NCI-H82 (cell line): Measurements from ENCODE around the gene RWDD3.

Experiments
- DNase-seq: peaks from one replicate; lab custom pipeline; 2025; lab: John Stamatoyannopoulos, UW

RWDD3 gene, protein sequence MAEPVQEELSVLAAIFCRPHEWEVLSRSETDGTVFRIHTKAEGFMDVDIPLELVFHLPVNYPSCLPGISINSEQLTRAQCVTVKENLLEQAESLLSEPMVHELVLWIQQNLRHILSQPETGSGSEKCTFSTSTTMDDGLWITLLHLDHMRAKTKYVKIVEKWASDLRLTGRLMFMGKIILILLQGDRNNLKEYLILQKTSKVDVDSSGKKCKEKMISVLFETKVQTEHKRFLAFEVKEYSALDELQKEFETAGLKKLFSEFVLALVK

DNA sequence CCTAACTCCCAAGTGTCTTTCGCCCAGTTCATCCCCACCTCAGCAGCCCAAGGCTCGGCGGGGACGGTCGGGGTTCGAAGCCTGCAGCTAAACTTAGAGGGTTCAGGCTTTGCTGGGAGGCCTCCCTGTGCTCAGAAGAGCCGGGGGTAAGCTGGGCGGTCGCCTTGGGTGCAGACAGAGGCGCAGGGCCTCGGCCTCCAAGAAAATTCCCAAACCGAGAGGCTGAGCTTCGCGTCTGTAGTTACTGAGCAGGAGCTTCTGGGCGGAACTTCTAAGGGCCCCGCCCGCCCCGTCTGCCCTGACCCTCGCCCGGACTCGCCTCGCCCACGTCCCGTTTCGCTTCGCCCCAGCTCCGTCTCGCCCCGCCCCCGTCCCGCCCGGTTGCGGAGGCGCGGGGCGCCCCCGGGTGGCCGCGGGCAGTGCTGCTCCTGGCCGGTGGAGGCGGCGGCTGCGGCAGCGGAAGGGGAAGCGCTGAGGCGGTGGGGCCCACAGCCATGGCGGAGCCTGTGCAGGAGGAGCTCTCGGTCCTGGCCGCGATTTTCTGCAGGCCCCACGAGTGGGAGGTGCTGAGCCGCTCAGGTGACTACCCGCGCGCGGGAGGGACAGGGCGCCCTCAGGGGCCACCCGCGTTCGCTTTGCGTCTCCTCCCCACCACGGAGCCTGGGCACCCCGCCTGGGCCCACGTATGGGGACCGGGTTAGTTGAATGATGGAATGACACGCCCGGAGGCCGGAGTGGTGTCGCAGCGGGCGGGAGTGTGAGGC lies at the start of gene RWDD3:
TSS of gene RWDD3 (plus strand) at position 474 of the 764 bp plus-strand sequence. CDS start at position 495, 21 bp downstream.
- peak; percentile 89 for DNase-seq

DNA sequence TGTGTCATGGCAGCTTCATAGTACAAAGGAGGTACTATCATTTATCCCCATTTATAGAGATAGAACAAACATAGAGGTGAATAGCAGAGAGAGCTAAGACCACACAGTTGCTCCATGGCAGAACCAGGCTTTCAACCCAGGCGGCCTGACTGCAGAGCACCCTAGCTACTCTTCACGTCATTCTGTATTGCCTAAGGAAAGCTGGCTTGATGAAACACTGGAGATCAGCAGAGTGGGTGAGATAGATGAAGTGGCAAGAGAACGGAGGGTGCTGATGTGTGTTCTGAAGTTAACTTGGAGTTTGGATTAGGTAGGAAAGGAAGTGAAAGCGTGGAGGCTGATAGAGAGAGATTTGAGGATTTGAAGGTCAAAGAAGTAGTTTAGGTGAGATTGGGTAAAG lies 47.9 kb upstream of the RWDD3 start:
- no peak for DNase-seq

DNA sequence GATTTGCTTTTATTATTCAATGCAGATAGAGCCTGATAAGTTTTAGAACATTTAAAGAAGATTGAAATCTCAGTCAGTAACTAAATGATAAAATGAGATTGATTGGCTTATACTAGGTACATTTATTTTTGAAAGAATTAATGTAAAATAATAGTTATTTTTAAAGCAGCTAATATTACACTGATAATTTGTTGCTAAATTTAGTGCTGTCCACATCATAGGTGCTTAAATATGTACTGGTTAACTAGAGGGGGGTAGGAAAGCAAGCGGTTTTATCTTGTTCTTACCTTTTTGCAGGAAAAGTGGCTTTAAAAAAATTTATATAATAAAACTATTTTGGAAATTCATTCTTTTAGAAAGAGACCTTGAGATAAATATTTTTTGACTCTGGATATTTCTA lies 40.4 kb upstream of the RWDD3 start:
- no peak for DNase-seq

DNA sequence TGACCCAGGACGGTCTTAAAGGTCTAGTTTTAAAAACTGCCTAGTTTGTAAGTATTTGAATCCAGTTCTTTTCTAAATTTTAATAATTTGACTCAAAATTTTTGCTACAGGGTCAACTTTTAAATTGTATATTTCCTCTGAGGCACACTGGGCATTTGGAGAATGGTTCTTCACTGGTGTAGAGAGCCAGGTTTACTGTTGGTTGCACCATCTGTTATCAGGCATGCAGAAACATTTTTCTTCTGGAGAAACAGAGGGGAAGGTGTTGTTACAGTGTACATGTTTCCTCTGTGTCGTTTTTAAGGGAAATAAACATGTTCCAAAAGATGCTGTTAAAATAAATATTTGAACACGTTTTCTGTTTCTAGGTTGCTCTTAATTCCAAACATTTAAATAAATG lies 39.0 kb upstream of the RWDD3 start:
- DNase-seq, result no peak

DNA sequence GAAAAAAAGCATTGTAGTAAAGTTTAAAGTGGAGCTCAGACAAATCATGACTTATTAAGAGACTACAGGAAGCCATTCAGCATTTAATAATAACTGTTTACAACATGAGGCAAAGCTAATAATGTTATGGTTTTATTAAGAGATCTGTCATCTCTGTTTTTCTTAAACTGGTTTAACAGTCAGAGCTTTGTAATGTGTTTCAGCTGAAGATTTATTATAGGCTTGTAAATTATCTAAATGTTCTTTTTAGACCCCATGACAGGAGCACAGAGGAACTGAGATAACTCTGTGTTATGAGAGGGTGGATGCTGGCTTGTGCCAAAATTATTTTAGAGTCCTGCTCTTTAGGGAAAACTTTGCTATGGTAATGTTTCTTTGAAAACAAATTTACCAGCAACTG lies 38.0 kb upstream of the RWDD3 start:
- no peak for DNase-seq

DNA sequence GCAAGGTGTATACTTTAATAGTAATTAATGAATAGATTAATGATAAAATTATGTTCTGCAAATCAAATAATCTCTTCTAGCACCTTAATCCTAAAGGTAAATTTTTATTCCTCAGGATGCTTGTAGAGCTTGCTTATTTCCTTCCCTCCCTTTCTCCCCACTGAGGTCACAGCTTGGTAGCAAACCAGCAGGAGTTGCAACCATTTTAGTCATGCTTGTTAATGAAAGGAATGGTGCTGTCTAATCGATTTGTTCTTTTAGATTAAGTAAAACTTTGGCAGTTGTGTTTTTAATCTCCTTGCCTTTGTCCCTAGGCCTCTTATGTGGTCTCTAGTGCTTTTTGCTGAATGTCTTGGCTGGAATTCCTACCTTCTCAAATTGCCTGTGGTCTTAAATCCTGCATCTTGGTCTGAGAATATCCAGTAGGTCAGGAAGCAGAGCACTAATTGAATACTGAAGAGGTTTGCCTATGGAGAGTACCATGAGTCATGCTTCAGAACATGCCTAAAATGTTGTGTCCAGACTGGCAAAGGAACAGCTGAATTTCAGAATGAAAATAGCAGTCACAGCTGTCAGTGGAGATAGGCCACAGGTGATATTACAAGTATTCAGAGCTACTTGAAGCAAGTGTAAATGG lies 36.3 kb upstream of the RWDD3 start:
- peak; percentile 34 for DNase-seq

DNA sequence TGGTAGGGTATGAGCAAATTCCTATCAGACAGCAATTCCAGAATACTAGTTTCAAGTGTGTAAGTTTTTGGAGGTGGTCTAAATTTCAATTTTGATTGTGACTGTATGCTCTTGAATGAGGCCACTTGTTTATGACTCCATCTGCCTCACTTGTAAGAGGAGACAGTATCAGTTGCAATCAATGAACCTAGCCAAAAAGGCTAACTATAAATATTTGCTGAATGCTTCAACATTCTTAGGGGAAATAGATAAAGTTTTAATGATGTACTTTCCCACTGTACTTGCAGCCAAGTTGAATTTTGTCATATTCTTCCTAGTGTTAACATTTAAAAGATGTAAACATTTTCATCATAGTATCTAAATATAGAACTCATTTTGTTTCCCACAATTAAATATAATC lies 32.1 kb upstream of the RWDD3 start:
- no peak for DNase-seq

DNA sequence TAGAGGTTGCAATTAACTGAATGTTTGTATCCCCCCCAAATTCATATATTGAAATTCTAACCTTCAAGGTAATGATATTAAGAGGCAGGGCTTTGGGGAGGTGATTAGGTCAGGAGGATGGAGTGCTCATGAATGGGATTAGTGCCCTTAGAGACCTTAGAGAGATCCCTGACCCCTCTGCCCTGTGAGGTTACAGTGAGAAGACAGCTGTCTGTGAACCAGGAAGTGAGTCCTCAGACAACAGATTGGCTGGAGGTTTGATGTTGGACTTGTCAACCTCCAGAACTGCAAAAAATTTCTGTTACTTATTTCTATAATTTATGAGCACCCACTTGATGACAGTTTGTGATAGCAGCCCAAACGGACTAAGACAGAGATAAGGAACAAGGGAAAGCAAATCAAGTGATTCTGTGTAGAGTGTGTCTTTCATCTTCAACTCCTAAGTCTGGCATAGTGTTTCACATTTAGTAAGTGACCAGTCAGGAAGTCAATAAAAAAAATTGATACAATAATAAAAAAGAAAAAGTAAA lies 30.0 kb upstream of the RWDD3 start:
- DNase-seq, result no peak

DNA sequence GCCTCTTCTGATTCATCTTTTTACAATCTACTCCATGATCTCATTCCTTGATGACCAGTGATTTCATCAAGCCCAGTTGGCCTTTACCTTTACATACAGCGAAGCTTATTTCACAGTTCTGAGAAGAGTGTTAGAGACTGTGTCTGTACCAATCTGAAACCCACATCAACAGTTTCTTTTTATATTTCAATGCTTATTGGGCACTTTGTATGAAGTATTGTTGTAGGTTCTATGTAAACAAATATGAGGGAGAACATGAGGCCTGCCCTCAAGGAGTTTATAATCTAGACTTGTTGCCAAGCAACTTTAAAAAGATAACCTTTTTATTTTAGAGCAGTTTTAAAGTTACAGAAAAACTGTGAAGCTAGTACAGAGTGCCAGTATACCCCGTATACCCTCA lies 27.5 kb upstream of the RWDD3 start:
- DNase-seq, result no peak

DNA sequence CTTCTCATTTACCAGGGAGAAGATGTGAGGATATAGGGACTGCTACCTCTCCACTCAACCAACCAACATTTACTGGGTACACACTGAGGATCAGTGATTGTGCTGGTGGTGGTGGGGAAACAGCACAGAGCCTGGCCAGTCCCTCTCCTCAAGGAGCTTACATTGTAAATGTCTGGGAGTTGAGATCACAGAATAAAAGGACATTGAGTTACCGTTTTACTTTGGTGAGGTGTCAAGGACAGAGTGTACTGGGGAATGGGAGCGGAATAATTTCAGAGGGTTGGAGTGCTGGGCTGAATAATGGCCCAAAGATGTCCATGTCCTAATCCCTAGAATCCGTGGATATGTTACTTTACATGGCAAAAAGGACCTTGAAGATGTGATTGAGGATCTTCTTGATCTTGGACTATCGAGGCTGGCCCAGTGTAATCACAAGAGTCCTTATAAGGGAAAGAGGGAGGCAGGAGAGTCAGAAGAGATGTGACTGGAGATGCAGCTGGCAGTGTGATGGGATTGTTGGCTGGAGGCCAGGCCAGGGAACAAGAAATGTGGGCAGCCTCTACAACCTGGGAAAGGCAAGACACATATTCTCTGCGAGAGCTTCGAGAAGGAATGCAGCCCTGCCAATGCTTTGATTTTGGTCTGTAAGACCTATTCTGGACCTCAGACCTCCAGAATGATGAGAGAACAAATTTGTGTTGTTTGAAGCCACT lies 26.6 kb upstream of the RWDD3 start:
- peak; percentile 29 for DNase-seq

DNA sequence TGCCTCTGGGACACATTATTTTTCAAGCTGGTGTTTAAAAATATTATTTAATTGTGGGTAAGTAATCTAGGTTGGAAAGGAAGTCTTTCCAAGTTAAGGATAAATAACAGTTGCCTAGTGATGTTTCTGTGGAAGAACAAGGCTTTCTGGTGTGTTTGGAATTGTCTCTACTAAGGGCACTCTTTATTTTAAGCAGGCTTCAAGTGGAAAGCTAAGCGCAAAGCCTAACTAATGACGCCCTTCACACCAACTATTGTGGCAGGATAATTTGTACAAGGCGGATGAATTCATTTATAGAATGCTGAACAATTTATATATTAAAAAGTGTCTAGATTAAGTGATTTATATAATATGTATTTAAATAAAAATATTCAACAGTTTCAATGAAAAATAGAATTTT lies 25.1 kb upstream of the RWDD3 start:
- no peak for DNase-seq

DNA sequence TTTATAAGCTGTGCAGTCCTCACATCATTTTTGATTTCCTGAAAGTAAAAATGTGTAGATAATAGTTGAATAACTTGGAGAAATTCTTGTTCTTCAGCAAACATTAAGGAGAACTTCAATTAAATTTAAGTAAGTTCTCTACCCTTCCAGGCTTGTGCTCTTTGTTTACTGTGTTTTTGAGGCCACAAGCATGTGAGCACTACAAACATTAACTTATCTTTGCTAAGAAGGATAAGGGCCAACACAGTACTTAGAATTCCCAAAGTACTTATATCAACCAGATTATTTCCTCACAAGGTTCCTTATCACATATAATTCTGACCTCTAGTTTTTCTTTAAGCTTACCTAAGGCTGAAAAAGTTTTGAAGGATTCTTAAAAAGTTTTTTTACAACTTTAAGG lies 24.7 kb upstream of the RWDD3 start:
- DNase-seq, result no peak

DNA sequence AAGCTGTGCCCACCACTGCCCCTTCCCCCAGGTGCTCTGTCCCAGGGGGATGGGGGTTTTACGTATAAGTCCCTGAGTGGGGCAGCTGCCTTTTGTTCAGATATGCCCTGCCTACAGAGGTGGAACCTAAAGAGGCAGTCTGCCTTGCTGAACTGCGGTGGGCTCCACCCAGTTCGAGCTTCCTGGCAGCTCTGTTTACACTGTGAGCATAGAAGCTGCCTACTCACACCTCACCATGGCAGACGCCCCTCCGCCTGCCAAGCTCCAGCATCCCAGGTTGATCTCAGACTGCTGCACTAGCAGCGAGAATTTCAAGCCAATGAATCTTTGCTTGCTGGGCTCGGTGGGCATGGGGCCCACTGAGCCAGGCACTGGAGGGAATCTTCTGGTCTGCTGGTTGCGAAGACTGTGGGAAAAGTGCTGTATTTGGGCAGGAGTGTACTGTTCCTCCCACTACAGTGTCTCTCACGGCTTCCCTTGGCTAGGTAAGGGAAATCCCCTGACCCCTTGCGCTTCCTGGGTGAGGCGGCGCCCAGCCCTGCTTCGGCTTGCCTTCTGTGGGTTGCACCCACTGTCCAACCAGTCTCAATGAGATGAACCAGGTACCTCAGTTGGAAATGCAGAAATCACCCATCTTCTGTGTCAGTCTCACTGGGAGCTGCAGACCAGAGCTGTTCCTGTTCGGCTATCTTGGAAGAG lies 17.6 kb upstream of the RWDD3 start:
- no peak for DNase-seq

DNA sequence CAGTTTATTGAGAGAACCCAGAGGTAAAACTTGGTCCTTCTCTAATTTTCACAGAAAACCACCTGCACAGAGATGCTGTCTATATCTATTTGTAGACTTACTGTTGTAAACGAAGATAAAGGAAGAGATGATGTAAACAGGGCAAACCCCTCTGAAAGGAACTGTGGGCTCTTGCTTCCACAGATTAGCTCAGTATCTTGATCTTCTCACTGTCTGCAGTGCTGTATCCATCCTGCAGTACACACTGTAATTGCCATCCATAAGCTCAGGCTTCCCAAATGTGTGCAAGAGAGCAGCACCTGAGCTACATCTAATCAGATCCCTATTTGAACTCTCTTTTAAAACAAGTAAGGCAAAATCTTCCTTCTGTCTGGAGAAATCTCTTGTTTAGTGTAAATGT lies 16.6 kb upstream of the RWDD3 start:
- DNase-seq, result no peak

DNA sequence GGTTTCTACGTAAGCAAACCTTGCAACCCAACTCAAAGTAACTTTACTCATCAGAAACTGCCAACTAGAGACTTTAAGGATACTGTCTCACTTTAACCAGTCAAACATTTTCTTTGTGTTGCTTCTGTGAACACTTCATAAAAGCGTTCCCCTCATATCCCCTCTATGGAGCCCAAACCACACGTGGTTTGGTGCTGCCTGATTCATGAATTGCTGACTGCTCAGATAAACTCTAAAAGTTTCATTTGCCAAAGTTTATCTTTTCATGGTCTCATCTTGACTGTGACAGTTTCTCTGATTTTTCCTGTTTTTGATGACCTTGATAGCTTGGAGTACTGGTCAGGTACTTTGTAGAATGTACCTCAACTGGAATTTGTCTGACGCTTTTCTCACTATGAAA lies 14.6 kb upstream of the RWDD3 start:
- DNase-seq, result no peak

DNA sequence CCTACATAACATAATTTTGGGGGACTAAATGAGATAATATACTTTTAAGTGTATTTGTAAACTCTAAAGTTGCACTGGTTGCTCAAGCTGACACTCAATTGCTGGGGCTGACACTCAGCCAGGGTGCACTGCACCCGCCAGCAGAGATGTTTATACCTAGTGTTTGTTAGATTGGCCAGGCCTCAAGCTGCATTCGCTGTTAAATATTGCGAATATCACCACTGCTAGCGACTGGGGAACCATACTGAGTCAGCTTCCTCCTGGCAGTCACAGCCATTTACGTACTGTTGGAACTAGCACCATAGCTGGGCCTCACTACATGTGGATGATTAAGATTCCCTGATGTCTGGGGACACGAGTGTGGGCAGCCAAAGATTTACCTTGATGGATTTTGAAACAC lies 12.7 kb upstream of the RWDD3 start:
- no peak for DNase-seq

DNA sequence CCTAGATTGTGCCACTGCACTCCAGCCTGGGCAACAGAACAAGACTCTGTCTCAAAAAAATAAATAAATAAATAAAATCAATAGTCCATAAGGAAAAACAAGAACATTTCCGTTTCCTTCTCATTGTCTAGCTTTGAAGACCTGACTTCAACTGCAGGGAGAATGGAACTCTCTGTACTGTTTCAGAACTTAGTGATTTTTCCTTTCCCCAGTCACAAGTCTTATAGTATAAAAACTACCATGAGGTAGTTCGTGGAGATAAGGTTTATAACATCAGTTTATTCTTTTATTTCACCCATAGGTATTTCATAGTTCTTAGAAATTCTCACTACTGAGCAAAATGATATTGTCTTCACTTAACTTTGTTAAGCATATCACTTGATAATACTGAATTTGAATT lies 11.4 kb upstream of the RWDD3 start:
- no peak for DNase-seq

DNA sequence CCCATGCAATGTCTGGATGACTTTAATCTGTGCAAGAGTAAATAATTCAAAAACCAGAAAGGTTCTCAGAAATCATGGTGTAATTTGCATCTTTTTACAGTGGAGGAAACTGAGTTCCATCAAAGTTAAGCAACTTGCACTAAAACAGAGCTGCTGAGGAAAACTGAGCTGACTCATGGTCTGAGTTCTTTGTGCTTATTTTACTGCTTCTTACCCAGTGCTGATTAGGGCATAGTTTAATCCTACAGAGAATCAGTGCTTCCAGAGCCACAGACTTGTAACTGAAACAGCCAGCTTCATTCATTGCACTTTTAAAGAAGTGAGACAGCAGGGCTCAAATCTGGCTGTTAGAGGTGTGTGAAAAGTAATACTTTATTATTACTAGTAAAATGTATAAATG lies 10.9 kb upstream of the RWDD3 start:
- no peak for DNase-seq

DNA sequence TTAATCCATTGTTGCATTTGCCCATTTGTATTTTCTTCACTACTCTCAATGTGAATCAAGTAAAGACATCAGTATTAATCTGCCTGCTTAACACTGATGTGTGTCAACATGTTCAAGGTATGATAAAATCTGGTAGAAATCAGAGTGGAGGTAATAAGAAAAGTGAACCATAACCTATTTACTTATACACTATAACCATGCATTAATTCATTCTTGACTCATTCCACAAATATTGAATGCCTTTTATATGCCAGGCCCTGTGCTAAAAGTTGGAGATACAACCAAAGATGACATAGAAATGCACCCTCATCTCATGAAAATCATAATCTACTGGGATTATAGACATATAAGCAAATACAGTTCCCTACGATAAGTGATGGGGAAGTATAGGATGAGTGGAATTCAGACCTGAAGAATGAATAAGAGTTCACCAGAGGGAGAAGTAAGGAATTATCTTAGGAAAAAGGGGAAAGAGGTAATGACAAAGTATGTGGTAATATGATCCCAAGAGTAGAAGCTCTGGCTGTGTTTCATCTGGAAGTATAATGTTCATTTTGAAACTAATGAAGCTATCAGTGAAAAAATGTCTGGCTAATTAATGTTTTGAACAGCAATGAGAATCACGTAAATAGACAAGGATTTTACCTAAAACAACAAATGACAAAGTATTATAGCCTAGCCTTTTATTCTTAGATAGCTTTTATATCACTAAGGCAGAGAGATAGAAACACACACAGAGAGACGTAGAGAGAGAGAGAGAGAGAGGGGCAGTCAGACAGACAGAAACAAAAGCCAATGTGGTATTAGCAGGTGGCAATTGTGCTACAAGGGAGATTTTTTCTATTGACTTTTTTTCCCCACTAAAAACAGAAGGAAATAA lies 7.0 kb upstream of the RWDD3 start:
- no peak for DNase-seq

DNA sequence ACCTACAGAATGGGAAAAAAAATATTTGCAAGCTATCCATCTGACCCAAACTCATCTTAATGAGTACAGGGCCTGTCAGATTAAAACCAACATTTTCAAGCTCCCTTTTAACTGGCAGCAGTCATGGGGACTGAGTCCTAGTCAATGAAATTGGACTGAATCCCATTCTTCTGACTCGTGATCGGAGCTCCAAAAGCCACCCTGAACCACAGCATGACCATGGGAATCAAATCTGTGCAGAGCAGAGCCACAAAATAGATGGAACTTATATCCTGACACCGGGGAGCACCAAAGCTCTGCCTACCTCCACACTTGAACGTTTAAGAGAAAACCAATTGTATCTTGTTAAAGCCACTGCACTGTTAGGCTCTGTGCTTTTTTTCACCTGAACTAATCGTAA lies 5.0 kb upstream of the RWDD3 start:
- DNase-seq, result no peak

DNA sequence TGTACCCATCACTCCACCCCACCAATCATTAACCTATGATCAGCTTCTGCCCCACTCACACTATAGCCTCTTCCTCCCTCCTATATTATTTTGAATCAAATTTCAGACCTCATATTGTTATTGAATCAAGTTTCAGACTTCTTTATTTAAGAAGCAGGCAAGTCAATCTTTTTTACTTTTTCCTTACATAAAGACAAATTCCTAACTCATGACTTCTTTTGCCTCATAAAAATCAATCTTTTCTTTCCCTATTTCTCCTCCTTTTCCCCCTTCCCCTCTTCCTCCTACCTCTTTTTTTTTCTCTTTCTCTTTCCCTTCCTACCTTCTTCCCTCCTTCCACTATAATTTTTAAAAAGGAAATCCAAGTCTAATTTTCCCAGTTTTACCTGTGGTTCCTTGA lies 4.3 kb upstream of the RWDD3 start:
- DNase-seq, result no peak
